ENCODE measurements around the gene ULK4. TPM values are rescaled to one million over a fixed set of nuclear protein-coding genes. Genes with fewer than 3 reads are reported as not detected.

ULK4 gene
- total RNA-seq, 1 experiment from 2014 or later, result 6.3 TPM

- Histone ChIP-seq H3K4me3 (replicated peaks in 1 of 2; ENCODE audit: low read depth in 1 of 2, low read length in 2 of 2) (no peak overlapping the region), H3K36me3 (ENCODE audit: control insufficient read depth in 1 of 2, insufficient read depth in 2 of 2, low read length in 2 of 2) (no peaks in the 10 kb centered on the region), H3K4me2 (ENCODE audit: low read length) (peak overlapping the region; percentile 33; the same call in 1 of the 2 replicates), H3K9me2 (ENCODE audit: insufficient read depth) (no peaks in the 10 kb centered on the region), H3K9ac (ENCODE audit: low read length) (no peak overlapping the region), H3K27me3 (ENCODE audit: insufficient read depth, low read length) (no peaks in the 10 kb centered on the region), H3K4me1 (ENCODE audit: control insufficient read depth in 1 of 2, insufficient read depth in 2 of 2, low read length in 2 of 2) (peaks cover 4 to 13% of the 10 kb centered on the region in 2 experiments), H3K79me2 (ENCODE audit: insufficient read depth, low read length) (no peaks in the 10 kb centered on the region), H4K20me1 (ENCODE audit: insufficient read depth) (no peaks in the 10 kb centered on the region), H2AFZ (ENCODE audit: low read depth, low read length, poor library complexity, severe bottlenecking) (no peak overlapping the region), H3K9me3 (ENCODE audit: control insufficient read depth in 1 of 2, insufficient read depth in 1 of 2, low read depth in 1 of 2, low read length in 2 of 2) (no peaks in the 10 kb centered on the region), H3K27ac (ENCODE audit: low read depth, low read length) (no peak overlapping the region)
- DNase-seq (ENCODE audit: low read depth, low spot score) (no peak), ATAC-seq (0 out of 2 replicates have a peak, but pooled peaks have one; percentile 22)
- ChIA-PET RAD21 (ENCODE audit: low non-redundant PET in 1 of 2, low total read pairs in 2 of 2, uncharacterized antibody in 2 of 2, unreplicated experiment in 2 of 2) (no interaction called here), CTCF (no interaction called here), POLR2A (no interaction called here)
- intact Hi-C loops (cut with micrococcal nuclease), result no loop called here
- no TSS peak for BruUV-seq (replicated peaks)
- no peak for TF ChIP-seq ELF1 (IDR thresholded peaks at IDR 0.05; ENCODE audit: borderline replicate concordance, low read depth)
- no peak for TF ChIP-seq EZH2phosphoT487 (IDR thresholded peaks at IDR 0.05; ENCODE audit: borderline replicate concordance)
- TF ChIP-seq SRF (IDR thresholded peaks at IDR 0.05; ENCODE audit: low read depth), result no peak
- no peak for TF ChIP-seq FOSL1 (IDR thresholded peaks at IDR 0.05; ENCODE audit: low read depth)
- TF ChIP-seq REST (IDR thresholded peaks at IDR 0.05; ENCODE audit: low read depth), result no peak
- TF ChIP-seq YY1 (IDR thresholded peaks at IDR 0.05; ENCODE audit: extremely low read depth, insufficient replicate concordance, low read depth, low read length), result no peak
- no peak for TF ChIP-seq SIN3A (IDR thresholded peaks at IDR 0.05; ENCODE audit: low read depth)
- no peak for TF ChIP-seq MAX (IDR thresholded peaks at IDR 0.05)
- TF ChIP-seq ATF3 (IDR thresholded peaks at IDR 0.05), result no peak
- TF ChIP-seq ZBTB33 (IDR thresholded peaks at IDR 0.05; ENCODE audit: extremely low read depth, insufficient replicate concordance, low read length), result no peak
- no peak for TF ChIP-seq EZH2 (IDR thresholded peaks at IDR 0.05)
- TF ChIP-seq CTCF (IDR thresholded peaks at IDR 0.05 in 2 of 3, conservative IDR thresholded peaks at IDR 0.05 in 1 of 3; ENCODE audit: borderline replicate concordance in 1 of 3, insufficient read depth in 1 of 3, low read depth in 2 of 3, low read length in 2 of 3), result no peak
- TF ChIP-seq ZNF274 (IDR thresholded peaks at IDR 0.05; ENCODE audit: low read depth, low read length), result no peak
- TF ChIP-seq JUND (IDR thresholded peaks at IDR 0.05), result no peak
- TF ChIP-seq EGR1 (IDR thresholded peaks at IDR 0.05; ENCODE audit: low read depth), result no peak
- TF ChIP-seq CEBPB (IDR thresholded peaks at IDR 0.05; ENCODE audit: low read depth), result no peak
- no peak for TF ChIP-seq POLR2AphosphoS5 (IDR thresholded peaks at IDR 0.05; ENCODE audit: low read depth, low read length)
- TF ChIP-seq TCF7L2 (IDR thresholded peaks at IDR 0.05; ENCODE audit: borderline replicate concordance, extremely low read depth, insufficient read depth, insufficient read length), result no peak
Observed at GRCh38 chr3:41419809-41420208, 542.1 kb downstream of the ULK4 start.
